Measurements from ENCODE around the gene TP63. TPM values are rescaled to one million over a fixed set of nuclear protein-coding genes. Genes with fewer than 3 reads are reported as not detected.

Gene TP63
- total RNA-seq, 1 experiment from 2014 or later = not detected

- no peak overlapping the region for H3K4me3 Mint-ChIP-seq
- Histone ChIP-seq H3K79me1 (ENCODE audit: insufficient read depth, low read depth, low read length, poor library complexity, severe bottlenecking) (no peaks in the 10 kb centered on the region), H3K27me3 (ENCODE audit: insufficient read depth, low read length) (no peaks in the 10 kb centered on the region), H2BK12ac (ENCODE audit: insufficient read length, low read depth, low read length) (no peak overlapping the region), H3K9ac (ENCODE audit: extremely low read depth, insufficient read length, low read length) (no peak overlapping the region), H3K23me2 (ENCODE audit: insufficient read length, low read depth, low read length, poor library complexity, severe bottlenecking) (no peaks in the 10 kb centered on the region), H3K79me2 (ENCODE audit: insufficient read depth, low read length) (no peaks in the 10 kb centered on the region), H2BK15ac (ENCODE audit: low read depth, low read length) (no peak overlapping the region), H3K23ac (ENCODE audit: insufficient read length, low read depth, low read length) (no peak overlapping the region), H4K8ac (replicated peaks; ENCODE audit: insufficient read length, low read depth, low read length) (no peak overlapping the region), H3K4me2 (ENCODE audit: insufficient read depth, insufficient read length, low read length) (no peak overlapping the region), H4K20me1 (ENCODE audit: control insufficient read depth, insufficient read depth, insufficient read length) (no peaks in the 10 kb centered on the region), H4K5ac (ENCODE audit: insufficient read length, low read depth, low read length) (no peak overlapping the region), H3K27ac (ENCODE audit: insufficient read length, low read depth, low read length) (no peak overlapping the region), H3K4me1 (ENCODE audit: insufficient read depth, low read length) (no peaks in the 10 kb centered on the region), H3K18ac (ENCODE audit: insufficient read length, low read depth, low read length) (no peak overlapping the region), H2BK20ac (ENCODE audit: low read depth, low read length, poor library complexity, severe bottlenecking) (no peak overlapping the region), H2BK5ac (ENCODE audit: insufficient read length, low read length) (no peak overlapping the region), H3K56ac (ENCODE audit: insufficient read length, low read depth, low read length) (no peak overlapping the region), H3K14ac (ENCODE audit: insufficient read depth, low read length) (no peak overlapping the region), H2AFZ (ENCODE audit: low read length) (no peak overlapping the region), H3T11ph (ENCODE audit: low read length) (no peak overlapping the region), H3K4ac (ENCODE audit: low read depth, low read length) (no peak overlapping the region), H2BK120ac (ENCODE audit: low read depth, low read length, poor library complexity, severe bottlenecking) (no peak overlapping the region), H3K9me3 (ENCODE audit: control insufficient read depth, low read depth, low read length) (no peaks in the 10 kb centered on the region), H2AK5ac (ENCODE audit: insufficient read length, low read length) (no peak overlapping the region), H4K91ac (ENCODE audit: insufficient read length, low read depth, low read length) (no peak overlapping the region)
- H3K27ac Mint-ChIP-seq = no peak overlapping the region
- WGBS (ENCODE audit: extremely low coverage, insufficient read length, low lambda C conversion rate) = no CpG with 5 or more reads among the region's 4 CpGs
- H3K9me3 Mint-ChIP-seq = no peaks in the 10 kb centered on the region
- TF ChIP-seq CTCF (conservative IDR thresholded peaks at IDR 0.05) = no peak
- DNase-seq = no peak
- no peaks in the 10 kb centered on the region for H3K4me1 Mint-ChIP-seq
- H3K27me3 Mint-ChIP-seq (ENCODE audit: low read depth) = no peaks in the 10 kb centered on the region
- no peaks in the 10 kb centered on the region for H3K36me3 Mint-ChIP-seq (ENCODE audit: insufficient read depth in 1 of 3, low read depth in 3 of 3)
These were observed 259.3 kb downstream of the TP63 start for GRCh38 chr3:189890496-189890895.

Measured in H9 (cell line).